Right cardiac atrium (tissue), 5 donors: ENCODE measurements around the gene USP25. TPM values are rescaled to one million over a fixed set of nuclear protein-coding genes. Genes with fewer than 3 reads are reported as not detected.

Experiments
- ATAC-seq, 2 donors: fragments of 200-7000 bp; cut with Tn5 transposase; one replicate each; pipeline versions ENCODE4 v1.8.0 to v1.9.1; 2020; ENCODE audit warnings: moderate library complexity in 2 of 2, mild to moderate bottlenecking in 1 of 2
- DNase-seq, 3 donors: peaks; one replicate each; pipeline ENCODE4 v3.0.0-alpha.2; 2020
- H3K27ac ChIP-seq: one replicate; pipeline ENCODE4 v1.5.1; 2013; ENCODE audit warnings: mild to moderate bottlenecking, low read length, control low read depth, moderate library complexity
- H3K27me3 ChIP-seq: one replicate; pipeline ENCODE4 v1.6.1; 2013; ENCODE audit not compliant: control insufficient read depth, insufficient read depth
- H3K4me1 ChIP-seq: one replicate; pipeline ENCODE4 v1.6.1; 2013; ENCODE audit warnings: low read length; ENCODE audit not compliant: control insufficient read depth, insufficient read depth
- H3K4me3 ChIP-seq: one replicate; pipeline ENCODE4 v1.5.1; 2013; ENCODE audit warnings: low read length, control low read depth
- H3K9me3 ChIP-seq: one replicate; pipeline ENCODE4 v1.6.1; 2013; ENCODE audit warnings: low read length; ENCODE audit not compliant: control insufficient read depth
- WGBS: extraction: QIAGEN DNeasy Blood & Tissue Kit; methylation state at CpG from one replicate; pipeline ENCODE4 v1.1.7; 2013; 5-methylcytosine and 5-hydroxymethylcytosine counted together
- intact Hi-C, 4 donors: fragments of 100-400 bp; cut with DNase I; formaldehyde crosslinking; loops; one replicate each; pipeline versions ENCODE4 v1.11.0 to v1.14.0; 2022 to 2023
- polyA plus RNA-seq: library from polyadenylated mRNA; stranded (reverse); fragments of 200-250 nt; gene quantifications from one replicate; pipeline ENCODE4 v1.2.3, GENCODE V29; 2013
- total RNA-seq, 4 donors: library from RNA; stranded (reverse); fragmentation: NEBNext Ultra II Directional; extraction: Animal tissue kit (Norgen Biotek cat#: 25700); gene quantifications; one replicate each; pipeline ENCODE4 v1.2.1, GENCODE V29; 2021
- donor health status: healthy with polysubstance abuse.
- donor health status: DM: no; HTN: yes; CAD: no.
- donor health status: DM: no; HTN: no; CAD: no.
- donor health status: DM: no; HTN: yes; CAD: no; lungs with severe emphysema.
- donor health status: DM: yes; HTN: yes; CAD: no.

Gene USP25
- total and polyA plus RNA-seq, 5 donors, result 31.5 to 60.6 (median 48.7) TPM

DNA sequence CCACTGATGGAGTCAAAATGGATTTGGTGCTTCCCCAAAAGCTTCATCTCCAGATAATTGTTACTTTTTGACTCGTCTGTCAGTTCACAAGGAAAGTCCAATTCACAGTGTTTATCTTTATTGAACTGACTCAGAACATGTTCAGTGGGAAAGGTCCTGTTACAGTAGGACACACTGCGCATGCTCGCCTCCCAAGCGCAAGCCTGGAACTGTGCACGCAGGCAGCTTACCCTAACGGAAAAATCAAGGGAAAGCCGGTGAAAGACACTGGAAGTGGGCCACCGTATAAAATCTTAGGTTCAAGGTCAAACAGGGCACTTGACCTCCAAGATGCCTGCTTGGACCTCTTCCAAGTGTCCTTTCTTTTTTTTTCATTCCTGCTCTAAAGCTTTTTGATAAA is 174.6 kb downstream of the USP25 start:
- no peaks in the 10 kb centered on the region for H3K27me3 ChIP-seq
- H3K9me3 ChIP-seq, result no peaks in the 10 kb centered on the region
- 86% methylated on average over 8 of the region's 8 CpGs for WGBS
- no peak overlapping the region for H3K4me3 ChIP-seq
- no peak overlapping the region for H3K27ac ChIP-seq
- DNase-seq (no peak), ATAC-seq (no peak)
- H3K4me1 ChIP-seq, result no peaks in the 10 kb centered on the region
- intact Hi-C loops, result no loop called here

DNA sequence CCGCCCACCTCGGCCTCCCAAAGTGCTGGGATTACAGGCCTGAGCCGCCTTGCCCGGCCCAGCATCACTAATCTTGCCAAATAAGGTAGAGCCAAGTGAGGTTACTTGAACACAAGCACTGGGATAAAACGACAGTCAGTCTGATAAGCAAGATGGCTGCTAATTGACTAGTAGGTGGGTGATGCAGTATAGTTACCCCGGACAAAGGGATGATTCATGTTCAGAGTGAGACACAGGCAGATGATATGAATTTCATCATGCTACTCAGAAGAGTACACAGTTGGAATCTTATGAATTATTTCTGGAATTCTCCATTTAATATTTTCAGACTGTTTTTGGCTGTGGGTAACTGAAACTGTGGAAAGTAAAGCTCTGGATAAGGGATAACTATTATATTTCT is 178.4 kb downstream of the USP25 start:
- DNase-seq, result no peak
- Histone ChIP-seq H3K4me3 (no peak overlapping the region), H3K27ac (no peak overlapping the region), H3K4me1 (no peaks in the 10 kb centered on the region), H3K27me3 (no peaks in the 10 kb centered on the region), H3K9me3 (no peaks in the 10 kb centered on the region)
- intact Hi-C loops, result no loop called here
- ATAC-seq, result no peak
- 79% methylated on average over 6 of the region's 6 CpGs for WGBS

DNA sequence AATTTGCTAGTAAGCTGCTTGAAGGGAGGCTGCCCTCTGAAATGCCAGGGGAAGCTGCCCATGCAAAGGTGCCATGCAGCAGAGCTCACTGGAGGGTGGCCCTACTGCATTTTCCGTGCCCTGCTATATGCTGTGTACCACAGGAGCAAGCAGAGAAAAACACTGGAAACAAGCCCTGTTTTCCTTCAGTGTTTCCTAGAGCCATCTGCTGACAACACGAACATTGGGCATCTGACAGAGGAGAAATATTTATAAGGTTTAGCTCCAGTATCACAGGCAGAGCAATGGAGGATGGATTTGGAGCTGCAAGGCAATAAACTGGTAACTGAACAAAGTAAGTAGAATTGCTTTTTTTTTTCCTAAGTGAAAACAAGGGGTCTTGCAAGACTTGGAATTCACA is 198.4 kb downstream of the USP25 start:
- Histone ChIP-seq H3K4me1 (no peaks in the 10 kb centered on the region), H3K27me3 (no peaks in the 10 kb centered on the region), H3K4me3 (no peak overlapping the region), H3K27ac (no peak overlapping the region), H3K9me3 (no peaks in the 10 kb centered on the region)
- 54% methylated on average over 2 of the region's 2 CpGs for WGBS
- ATAC-seq, result no peak
- intact Hi-C loops, result no loop called here
- DNase-seq, result no peak

DNA sequence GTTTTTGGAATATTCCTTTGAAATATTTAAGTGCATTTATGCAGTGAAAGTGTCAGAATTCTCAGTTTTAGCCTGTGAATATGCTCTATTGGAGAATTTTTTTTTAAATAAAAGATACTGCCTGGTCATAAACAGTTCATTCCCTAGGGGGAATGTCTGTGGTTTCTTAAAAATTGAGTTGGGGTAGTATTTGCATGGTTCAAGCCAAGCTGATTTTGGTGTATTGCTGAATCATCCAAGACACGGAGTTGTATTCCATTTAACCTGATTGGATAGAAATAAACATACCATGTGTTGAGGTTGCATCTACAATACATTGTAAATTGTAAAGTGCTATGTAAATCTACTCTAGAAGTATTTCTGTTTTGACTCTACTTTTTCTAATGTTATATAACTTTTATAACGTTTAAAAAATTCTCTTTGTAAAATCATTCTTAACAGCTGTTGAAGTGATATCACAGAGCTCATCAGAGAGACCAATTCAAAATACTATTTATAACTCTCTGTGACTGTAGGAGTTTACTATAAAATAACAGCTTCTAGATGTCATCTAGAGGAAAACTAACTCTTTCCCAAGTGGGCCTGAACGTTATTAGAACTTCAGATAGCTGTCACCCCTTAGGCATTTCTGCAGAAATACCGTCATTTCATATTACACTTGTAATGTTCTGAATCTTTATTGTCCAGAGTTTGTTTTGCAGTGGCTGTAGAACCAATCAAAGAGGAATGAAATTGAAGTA is 199.1 kb downstream of the USP25 start:
- no peak overlapping the region for H3K27ac ChIP-seq
- WGBS, result 28% methylated on average over 4 of the region's 4 CpGs
- H3K9me3 ChIP-seq, result no peaks in the 10 kb centered on the region
- ATAC-seq (no peak), DNase-seq (no peak)
- no peaks in the 10 kb centered on the region for H3K27me3 ChIP-seq
- intact Hi-C loops, result no loop called here
- H3K4me1 ChIP-seq, result no peaks in the 10 kb centered on the region
- no peak overlapping the region for H3K4me3 ChIP-seq

DNA sequence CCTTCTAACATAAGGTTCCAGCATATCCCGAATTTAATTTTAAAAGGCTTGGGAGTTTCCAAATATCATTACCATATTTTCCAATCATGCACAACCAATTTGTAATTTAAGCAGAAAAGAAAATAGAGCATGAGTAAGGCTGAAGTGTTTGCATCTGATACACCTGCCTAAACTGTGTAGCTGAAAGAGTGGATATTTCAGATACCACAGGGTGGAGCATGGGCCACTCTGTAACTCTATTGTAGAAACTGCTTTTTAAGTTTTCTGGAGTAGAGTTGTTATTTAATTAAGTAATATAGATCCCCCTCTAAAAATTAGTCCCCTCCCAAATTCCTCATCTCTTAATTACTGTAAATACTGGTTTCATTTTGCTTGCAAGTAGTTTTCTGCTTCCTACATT is 199.8 kb downstream of the USP25 start:
- intact Hi-C loops, result no loop called here
- no peak for ATAC-seq
- H3K27me3 ChIP-seq, result no peaks in the 10 kb centered on the region
- DNase-seq, result no peak
- H3K9me3 ChIP-seq, result no peaks in the 10 kb centered on the region
- no peak overlapping the region for H3K27ac ChIP-seq
- H3K4me1 ChIP-seq, result no peaks in the 10 kb centered on the region
- 90% methylated on average over 1 of the region's 1 CpG for WGBS
- no peak overlapping the region for H3K4me3 ChIP-seq
